Vagina (tissue), 2 donors: Measurements from ENCODE around the gene PSMA7. TPM values are rescaled to one million over a fixed set of nuclear protein-coding genes. Genes with fewer than 3 reads are reported as not detected.
A peak's percentile ranks its signal among the peaks of the same experiment; 100 is the strongest.

ENCODE experiments used
- DNase-seq, 2 donors: peaks; one replicate each; pipeline ENCODE4 v3.0.0-alpha.2; 2017; ENCODE audit errors: extremely low spot score in 2 of 2
- H3K27ac ChIP-seq: fragments of 200-600 bp; sonication (generic); one replicate; pipeline ENCODE4 v1.5.1; 2019
- H3K27me3 ChIP-seq: fragments of 200-600 bp; sonication (generic); one replicate; pipeline ENCODE4 v1.5.1; 2019
- H3K36me3 ChIP-seq, 2 donors: fragments of 200-600 bp; sonication (generic); one replicate each; pipeline ENCODE4 v1.5.1; 2017 to 2019
- H3K4me1 ChIP-seq: fragments of 200-600 bp; sonication (generic); one replicate; pipeline ENCODE4 v1.5.1; 2019
- H3K4me3 ChIP-seq, 2 donors: fragments of 200-600 bp; sonication (generic); 1 replicate in 1 of 2; 2 replicates in 1 of 2; pipeline ENCODE4 v1.5.1; 2016 to 2019
- H3K9me3 ChIP-seq: fragments of 200-600 bp; sonication (generic); one replicate; pipeline ENCODE4 v1.5.1; 2019
- POLR2A ChIP-seq, 2 donors: fragments of 450-650 bp; IDR thresholded peaks; one replicate each; pipeline ENCODE4 v1.6.1; 2017; ENCODE audit warnings: antibody characterized with exemption in 2 of 2, mild to moderate bottlenecking in 2 of 2, moderate library complexity in 2 of 2
- POLR2AphosphoS5 ChIP-seq, 2 donors: sonication (generic); formaldehyde crosslinking; IDR thresholded peaks; one replicate each; pipeline ENCODE4 v1.9.0; 2017; ENCODE audit warnings: antibody characterized with exemption in 2 of 2, mild to moderate bottlenecking in 2 of 2, low read depth in 1 of 2; ENCODE audit not compliant: insufficient read depth in 1 of 2
- intact Hi-C: fragments of 100-400 bp; cut with DNase I; formaldehyde crosslinking; loops from one replicate; pipeline ENCODE4 v1.15.1; 2023
- total RNA-seq: library from RNA; depleted of rRNA; stranded (reverse); fragments of >200 nt; gene quantifications from one replicate; pipeline ENCODE4 v1.2.3, GENCODE V29; 2016
- TF ChIP-seq, protein P1 (sequence below), 3 experiments: fragments of 450-650 bp in 2 of 3; fragments of 200-600 bp in 1 of 3; sonication (generic) in 1 of 3; IDR thresholded peaks; one replicate each; pipeline ENCODE4 v1.5.1; 2017 to 2019; ENCODE audit warnings: antibody characterized with exemption in 3 of 3, mild to moderate bottlenecking in 2 of 3, moderate library complexity in 2 of 3

PSMA7 gene
- total RNA-seq, 1 donor from 2014 or later: 319 TPM

DNA sequence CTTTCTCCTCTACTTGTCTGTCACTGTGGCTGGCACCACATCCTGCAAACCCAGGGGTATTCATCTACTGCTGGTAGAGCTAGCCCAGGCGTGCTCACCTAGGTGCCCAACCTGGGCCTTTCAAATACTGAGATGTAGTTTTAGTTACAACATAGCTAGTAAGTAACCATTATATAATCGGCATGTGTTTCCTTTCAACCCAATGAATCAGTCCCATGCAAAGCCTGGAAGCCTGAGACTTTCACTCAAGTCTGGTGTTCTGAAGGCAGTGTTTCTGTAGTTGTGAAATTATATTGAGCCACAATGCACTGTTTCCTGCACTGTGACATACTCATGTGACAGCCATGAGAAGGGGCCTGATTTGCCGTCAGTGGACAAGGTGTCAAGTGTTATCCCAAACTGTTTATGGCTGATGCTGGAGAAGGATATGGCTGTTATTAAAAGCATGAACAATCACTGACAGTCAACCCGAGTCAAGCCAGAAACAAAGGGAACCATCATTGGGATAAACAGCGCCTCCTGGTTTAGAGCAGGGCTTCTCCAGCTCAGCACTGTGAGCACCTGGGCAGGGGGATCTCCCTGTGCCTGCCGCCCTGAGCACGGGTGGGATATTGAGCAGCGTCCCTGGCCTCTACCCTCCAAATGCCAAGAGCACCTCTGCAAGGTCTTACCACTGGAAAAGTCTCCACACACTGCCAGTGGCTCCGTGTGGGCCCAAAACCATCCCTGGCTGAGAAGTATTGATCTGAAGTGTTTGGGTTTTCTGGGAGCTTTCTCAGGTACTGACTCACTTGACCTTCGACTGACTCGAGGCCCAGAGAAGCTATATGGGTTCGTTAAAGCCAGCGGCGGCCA is 1.6 kb downstream of the PSMA7 start:
- Histone ChIP-seq H3K27me3 (no peaks in the 10 kb centered on the region), H3K36me3 (peaks cover 0 to 37% of the 10 kb centered on the region in 2 donors), H3K9me3 (no peaks in the 10 kb centered on the region), H3K4me1 (peaks cover 44% of the 10 kb centered on the region), H3K27ac (peak overlapping the region; percentile 89), H3K4me3 (peak overlapping the region; percentile 83 to 98)
- intact Hi-C loops: loop anchor here (5.0 to 10.0 kb wide), 2 partner anchors 79 to 243 kb away; partner anchors contain the start of gene RPS21
- DNase-seq: no peak
- TF ChIP-seq POLR2AphosphoS5 (IDR thresholded peaks at IDR 0.05; ENCODE audit: insufficient read depth in 1 of 2, low read depth in 1 of 2): no peak
- no peak for TF ChIP-seq POLR2A (IDR thresholded peaks at IDR 0.05)
- TF ChIP-seq, protein P1, sequence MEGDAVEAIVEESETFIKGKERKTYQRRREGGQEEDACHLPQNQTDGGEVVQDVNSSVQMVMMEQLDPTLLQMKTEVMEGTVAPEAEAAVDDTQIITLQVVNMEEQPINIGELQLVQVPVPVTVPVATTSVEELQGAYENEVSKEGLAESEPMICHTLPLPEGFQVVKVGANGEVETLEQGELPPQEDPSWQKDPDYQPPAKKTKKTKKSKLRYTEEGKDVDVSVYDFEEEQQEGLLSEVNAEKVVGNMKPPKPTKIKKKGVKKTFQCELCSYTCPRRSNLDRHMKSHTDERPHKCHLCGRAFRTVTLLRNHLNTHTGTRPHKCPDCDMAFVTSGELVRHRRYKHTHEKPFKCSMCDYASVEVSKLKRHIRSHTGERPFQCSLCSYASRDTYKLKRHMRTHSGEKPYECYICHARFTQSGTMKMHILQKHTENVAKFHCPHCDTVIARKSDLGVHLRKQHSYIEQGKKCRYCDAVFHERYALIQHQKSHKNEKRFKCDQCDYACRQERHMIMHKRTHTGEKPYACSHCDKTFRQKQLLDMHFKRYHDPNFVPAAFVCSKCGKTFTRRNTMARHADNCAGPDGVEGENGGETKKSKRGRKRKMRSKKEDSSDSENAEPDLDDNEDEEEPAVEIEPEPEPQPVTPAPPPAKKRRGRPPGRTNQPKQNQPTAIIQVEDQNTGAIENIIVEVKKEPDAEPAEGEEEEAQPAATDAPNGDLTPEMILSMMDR (IDR thresholded peaks at IDR 0.05): no peak

DNA sequence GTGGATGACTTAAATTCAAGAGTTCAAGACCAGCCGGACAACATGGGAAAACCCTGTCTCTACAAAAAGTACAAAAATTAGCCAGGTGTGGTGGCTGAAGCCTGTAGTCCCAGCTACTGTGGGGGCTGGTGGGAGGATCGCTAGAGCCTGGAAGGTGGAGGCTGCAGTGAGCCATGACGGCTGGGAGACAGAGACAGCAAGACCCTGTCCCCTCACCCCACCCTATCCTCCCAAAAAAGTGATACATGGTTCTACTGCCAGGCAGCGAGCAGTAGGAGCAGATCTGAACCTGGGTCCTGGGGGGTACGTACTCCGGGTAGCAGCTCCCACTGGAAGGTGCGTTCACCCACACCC is 2.2 kb downstream of the PSMA7 start:
- H3K27ac ChIP-seq: no peak overlapping the region
- H3K4me3 ChIP-seq: peak overlapping the region; percentile 83 to 98
- H3K27me3 ChIP-seq: no peaks in the 10 kb centered on the region
- peaks cover 41% of the 10 kb centered on the region for H3K4me1 ChIP-seq
- peaks cover 0 to 43% of the 10 kb centered on the region in 2 donors for H3K36me3 ChIP-seq
- H3K9me3 ChIP-seq: no peaks in the 10 kb centered on the region
- intact Hi-C loops: loop anchor here (5.0 to 10.0 kb wide), 2 partner anchors 79 to 244 kb away; partner anchors contain the start of gene RPS21
- no peak for DNase-seq
- TF ChIP-seq POLR2A (IDR thresholded peaks at IDR 0.05) (no peak), POLR2AphosphoS5 (IDR thresholded peaks at IDR 0.05; ENCODE audit: insufficient read depth in 1 of 2, low read depth in 1 of 2) (no peak)
- TF ChIP-seq, protein P1 (IDR thresholded peaks at IDR 0.05): no peak

DNA sequence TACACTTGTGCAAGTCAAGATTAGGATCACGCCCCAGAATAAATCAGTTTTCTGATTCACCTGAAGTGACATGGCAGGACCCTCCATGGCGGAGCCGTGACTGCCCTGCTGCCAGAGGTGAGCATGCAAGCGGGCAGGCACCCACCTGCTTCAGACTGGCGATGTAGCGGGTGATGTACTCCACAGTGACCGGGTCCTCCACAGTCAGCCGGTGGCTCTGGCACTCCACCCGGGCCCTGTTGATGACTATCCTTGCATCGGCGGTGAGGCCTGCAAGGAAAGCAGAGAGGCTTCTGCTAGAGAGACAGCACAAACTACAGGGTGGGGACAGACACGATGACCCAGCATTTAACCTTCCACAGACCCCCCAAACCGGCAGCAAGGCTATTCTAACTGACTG is 3.6 kb downstream of the PSMA7 start:
- TF ChIP-seq, protein P1 (IDR thresholded peaks at IDR 0.05): no peak
- no peaks in the 10 kb centered on the region for H3K9me3 ChIP-seq
- peaks cover 34% of the 10 kb centered on the region for H3K4me1 ChIP-seq
- no peak overlapping the region for H3K4me3 ChIP-seq
- no peak for DNase-seq
- peaks cover 0 to 48% of the 10 kb centered on the region in 2 donors for H3K36me3 ChIP-seq
- intact Hi-C loops: loop anchor here (5.0 to 10.0 kb wide), 2 partner anchors 77 to 245 kb away; partner anchors contain the start of gene RPS21
- no peaks in the 10 kb centered on the region for H3K27me3 ChIP-seq
- no peak overlapping the region for H3K27ac ChIP-seq

DNA sequence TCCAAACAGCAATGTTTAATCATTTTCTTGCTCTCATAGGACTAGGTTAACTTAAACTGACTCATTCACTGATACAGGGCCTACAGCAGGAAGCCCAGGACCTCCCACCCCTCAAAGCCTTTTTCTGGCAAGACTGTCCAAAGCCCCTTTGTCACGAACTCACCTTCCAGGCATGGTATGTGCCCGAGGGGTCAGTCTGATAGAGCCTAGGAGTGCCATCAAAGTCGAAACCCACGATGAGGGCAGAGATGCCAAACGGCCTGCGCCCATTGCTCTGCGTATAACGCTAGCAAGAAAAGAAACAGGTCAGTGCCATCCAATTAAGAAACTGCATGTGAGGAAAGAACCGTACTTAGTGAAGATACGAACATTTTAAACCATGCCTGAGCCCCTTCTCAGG is 4.3 kb downstream of the PSMA7 start:
- peaks cover 0 to 49% of the 10 kb centered on the region in 2 donors for H3K36me3 ChIP-seq
- H3K27me3 ChIP-seq: no peaks in the 10 kb centered on the region
- no peaks in the 10 kb centered on the region for H3K9me3 ChIP-seq
- TF ChIP-seq, protein P1 (IDR thresholded peaks at IDR 0.05): no peak
- no peak for TF ChIP-seq POLR2A (IDR thresholded peaks at IDR 0.05)
- no peak for TF ChIP-seq POLR2AphosphoS5 (IDR thresholded peaks at IDR 0.05; ENCODE audit: insufficient read depth in 1 of 2, low read depth in 1 of 2)
- no peak overlapping the region for H3K27ac ChIP-seq
- no peak overlapping the region for H3K4me3 ChIP-seq
- intact Hi-C loops: no loop called here
- peaks cover 36% of the 10 kb centered on the region for H3K4me1 ChIP-seq
- no peak for DNase-seq

DNA sequence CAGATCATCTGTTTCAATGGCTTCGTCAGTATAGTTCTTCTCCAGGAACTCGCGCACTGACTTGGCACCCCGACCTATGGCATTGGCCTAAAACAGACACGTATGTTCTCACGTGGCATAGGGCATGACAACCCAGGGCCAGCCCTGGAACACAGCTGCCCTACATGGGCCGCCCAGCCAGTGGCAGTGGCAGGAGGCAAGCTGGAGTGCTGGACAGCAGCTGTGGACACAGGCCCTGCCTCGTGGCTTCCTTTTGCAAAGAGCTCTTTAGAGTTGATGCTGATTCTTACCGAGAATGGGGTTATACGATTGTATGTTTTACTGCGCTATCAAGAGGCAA is 5.0 kb downstream of the PSMA7 start:
- Histone ChIP-seq H3K27ac (no peak overlapping the region), H3K4me1 (peaks cover 38% of the 10 kb centered on the region), H3K36me3 (peaks cover 0 to 55% of the 10 kb centered on the region in 2 donors), H3K27me3 (no peaks in the 10 kb centered on the region), H3K9me3 (no peaks in the 10 kb centered on the region), H3K4me3 (no peak overlapping the region)
- intact Hi-C loops: no loop called here
- TF ChIP-seq, protein P1 (IDR thresholded peaks at IDR 0.05): no peak
- TF ChIP-seq POLR2A (IDR thresholded peaks at IDR 0.05) (no peak), POLR2AphosphoS5 (IDR thresholded peaks at IDR 0.05; ENCODE audit: insufficient read depth in 1 of 2, low read depth in 1 of 2) (no peak)
- no peak for DNase-seq
